Uterus (tissue), 2 donors: ENCODE data around the gene AHDC1.

Experiments used
- CTCF ChIP-seq, 4 experiments: fragments of 200-600 bp in 2 of 4; fragments of 450-650 bp in 2 of 4; sonication (generic) in 2 of 4; IDR thresholded peaks; one replicate each; pipeline ENCODE4 v1.5.1; 2016 to 2019; ENCODE audit warnings: antibody characterized with exemption in 4 of 4, mild to moderate bottlenecking in 2 of 4, moderate library complexity in 1 of 4
- POLR2A ChIP-seq, 2 donors: fragments of 450-650 bp; IDR thresholded peaks; one replicate each; pipeline ENCODE4 v1.6.1; 2016; ENCODE audit warnings: antibody characterized with exemption in 2 of 2, mild to moderate bottlenecking in 1 of 2, moderate library complexity in 1 of 2

GRCh38 chr1:27643600-27644368 is 39.8 kb upstream of the AHDC1 start:
- no peak for TF ChIP-seq POLR2A (IDR thresholded peaks at IDR 0.05)
- peak; percentile 54 to 74 (median 68) for TF ChIP-seq CTCF (IDR thresholded peaks at IDR 0.05)
